ENCODE results near the gene ANKMY2.
"Not testable (repeated sequence)": the region's sequence is repeated elsewhere in the genome, so short reads cannot be mapped to it uniquely, and the experiment has no call there.

The ANKMY2 gene

DNA sequence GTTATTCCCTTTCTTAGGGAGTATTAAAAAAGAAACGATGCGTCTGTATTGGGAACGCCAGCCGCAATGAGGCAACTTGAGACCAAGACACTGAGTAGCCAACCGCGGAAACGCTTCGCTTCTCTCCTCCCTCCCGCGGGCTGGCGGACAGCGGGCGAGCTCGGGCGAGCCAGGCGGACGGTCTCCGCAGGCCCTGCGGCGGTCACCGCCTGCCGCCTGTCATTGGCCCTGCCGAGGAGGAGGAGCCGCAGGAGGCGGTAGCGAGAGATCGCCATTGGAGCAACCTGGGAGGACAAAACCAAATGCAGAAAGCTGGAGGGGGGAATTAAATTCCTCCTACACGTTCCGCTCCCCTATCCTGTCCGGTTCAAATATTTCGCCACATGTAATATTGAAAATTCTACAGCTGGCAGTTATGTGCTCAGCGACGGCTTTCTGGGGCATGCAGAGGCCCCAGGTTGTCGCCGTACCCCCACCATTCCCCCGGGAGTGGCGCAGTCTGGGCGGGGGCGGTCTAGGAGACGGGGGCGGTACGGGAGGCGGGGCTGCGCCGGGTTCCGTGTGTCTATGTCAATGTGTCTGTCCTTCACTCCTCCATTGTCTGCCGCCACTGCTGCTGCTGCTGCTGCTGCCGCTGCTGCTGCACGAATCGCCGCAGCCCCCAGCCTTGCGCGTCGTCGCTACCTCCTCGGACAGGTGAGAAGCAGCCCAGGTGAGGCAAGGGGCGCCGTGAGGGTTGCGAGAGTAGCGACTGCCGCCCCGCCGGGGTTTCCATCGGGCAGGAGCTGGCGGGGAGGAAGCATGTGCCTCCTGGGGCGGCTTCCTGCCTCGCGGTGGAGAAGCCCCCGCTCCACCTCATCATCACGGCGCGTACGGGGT lies at the start of gene ANKMY2, which contains the start of gene BZW2:
Gene ANKMY2, minus strand, starts transcription at position 162 of the 879 bp plus-strand sequence. CDS start 181 bp downstream, outside the sequence.
Gene BZW2, plus strand, starts transcription at position 589 of the 879 bp plus-strand sequence. CDS start 19,263 bp downstream, outside the sequence.
- DNase-seq (ENCODE audit: low read depth, low spot score), result peak; percentile 63

DNA sequence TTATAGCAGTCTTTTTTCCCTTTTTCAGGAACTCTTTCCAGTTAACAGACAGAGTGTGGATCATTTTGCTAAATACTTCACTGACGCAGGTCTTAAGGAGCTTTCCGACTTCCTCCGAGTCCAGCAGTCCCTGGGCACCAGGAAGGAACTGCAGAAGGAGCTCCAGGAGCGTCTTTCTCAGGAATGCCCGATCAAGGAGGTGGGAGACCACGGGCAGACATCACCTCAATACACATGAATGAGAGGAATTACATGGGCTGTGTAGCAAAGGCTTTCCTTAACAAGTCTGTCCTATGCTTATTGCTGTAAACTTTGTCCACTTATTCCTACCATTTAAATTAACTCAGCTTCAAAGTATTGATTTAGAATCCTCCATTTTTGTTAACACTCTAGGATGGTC lies 49.3 kb upstream of the ANKMY2 start:
- DNase-seq (ENCODE audit: low read depth, low spot score), result no peak

DNA sequence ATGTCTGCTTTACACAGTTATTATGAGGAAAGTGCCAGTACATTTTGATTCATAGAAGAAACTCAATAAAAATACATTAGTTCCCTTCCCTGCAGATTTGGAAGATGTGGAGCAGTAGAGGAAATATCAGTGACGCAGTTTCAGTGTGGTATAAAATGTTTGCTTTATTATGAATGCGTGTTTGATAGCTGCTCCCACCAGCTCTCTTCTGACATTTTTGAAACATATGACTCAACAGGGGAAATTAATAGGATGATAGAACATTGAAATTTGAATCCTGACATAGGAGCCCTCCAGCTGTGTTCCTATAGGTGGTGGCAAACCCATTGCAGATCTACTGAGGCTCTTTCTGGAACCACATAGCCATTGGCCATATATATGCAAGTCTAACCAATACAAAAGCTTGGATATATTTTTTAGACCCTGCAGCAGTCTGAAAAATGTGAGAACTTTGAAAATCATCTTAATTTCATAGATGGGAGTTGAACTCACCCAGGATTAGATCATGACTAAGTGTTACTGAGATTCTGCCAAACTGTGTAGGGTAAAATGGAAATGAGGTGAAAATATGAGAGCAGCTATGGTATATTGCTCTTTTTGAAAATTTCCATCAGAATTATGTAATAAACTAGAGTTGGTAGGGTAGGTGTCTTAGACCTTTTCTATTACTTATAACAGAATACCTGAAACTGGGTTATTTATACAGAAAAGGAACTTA lies 48.2 kb upstream of the ANKMY2 start:
- DNase-seq (ENCODE audit: low read depth, low spot score), result no peak

DNA sequence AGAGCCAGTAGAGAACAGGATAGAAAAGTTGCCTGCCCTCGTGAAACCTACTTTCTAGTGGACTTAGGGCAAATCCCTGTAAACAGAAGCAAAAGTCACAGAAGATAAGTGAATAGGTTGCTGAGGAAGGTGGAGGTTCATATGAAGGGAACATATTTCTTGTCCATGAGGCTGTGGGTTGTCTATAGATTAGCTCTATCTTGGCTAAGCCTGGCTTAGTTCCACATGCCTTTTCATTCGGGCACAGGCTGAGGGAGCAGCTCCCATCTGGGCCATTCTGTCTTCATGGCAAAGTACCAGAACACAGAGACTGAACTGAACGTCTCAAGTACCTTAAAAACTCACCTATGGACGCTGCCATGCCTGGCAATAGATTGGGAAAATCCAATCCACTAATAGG lies 45.7 kb upstream of the ANKMY2 start:
- no peak for DNase-seq (ENCODE audit: low read depth, low spot score)

DNA sequence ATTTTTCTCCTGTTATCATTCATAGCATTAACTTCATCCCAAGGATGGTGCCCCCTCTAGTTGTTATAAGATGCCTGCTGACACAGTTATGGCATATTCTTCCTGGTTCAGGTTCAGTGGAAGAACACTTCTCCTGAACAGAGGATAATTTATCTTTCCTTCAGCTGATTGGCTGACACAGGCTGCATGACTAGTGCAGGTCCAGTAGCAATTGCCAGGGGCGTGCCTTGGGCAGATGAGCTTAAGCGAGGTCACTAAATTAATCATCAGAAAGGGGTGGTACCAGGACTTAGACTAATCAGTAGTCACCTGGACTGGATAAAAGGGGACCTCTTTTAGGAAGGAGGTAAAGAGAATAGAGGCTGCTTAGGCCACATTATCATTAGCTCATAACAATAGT lies 42.7 kb upstream of the ANKMY2 start:
- DNase-seq (ENCODE audit: low read depth, low spot score), result no peak

DNA sequence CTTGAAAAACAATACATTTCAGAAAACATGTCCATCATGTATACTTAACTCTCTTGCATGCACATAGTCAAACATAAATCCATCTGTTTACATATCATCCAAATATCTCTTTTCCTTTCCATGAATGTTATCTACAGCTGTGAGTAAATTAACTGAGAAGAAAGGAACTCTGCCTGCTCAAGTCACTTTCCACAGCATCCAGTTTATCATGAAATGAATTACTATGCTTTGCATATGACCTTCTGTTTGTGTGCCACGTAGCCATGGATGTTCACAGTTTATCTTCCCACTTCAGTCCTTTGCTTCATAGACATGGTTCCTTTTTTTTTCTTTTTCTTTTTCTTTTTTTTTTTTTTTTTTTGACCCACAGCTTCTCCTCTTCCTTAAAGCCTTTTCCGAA lies 40.0 kb upstream of the ANKMY2 start:
- DNase-seq (ENCODE audit: low read depth, low spot score), result no peak

DNA sequence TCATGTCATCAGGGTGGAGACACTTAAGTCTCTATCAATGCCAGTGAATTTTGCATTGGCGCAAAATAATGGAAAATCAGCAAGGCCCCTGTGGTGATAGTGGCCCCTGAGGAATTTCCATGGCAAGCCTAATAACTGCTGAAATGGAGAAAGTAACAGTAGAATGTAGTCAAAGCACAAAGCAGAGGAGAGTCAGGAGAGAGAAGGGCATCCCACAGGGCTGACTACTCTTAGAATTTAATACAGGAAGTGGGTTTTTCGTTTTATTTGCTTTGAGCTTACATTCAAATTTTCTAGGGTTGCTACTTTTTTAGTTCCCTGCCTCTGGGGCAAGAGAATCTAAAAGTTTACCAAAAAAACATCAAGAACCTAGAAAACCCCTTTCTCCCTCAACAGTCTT lies 39.4 kb upstream of the ANKMY2 start:
- DNase-seq (ENCODE audit: low read depth, low spot score), result no peak

DNA sequence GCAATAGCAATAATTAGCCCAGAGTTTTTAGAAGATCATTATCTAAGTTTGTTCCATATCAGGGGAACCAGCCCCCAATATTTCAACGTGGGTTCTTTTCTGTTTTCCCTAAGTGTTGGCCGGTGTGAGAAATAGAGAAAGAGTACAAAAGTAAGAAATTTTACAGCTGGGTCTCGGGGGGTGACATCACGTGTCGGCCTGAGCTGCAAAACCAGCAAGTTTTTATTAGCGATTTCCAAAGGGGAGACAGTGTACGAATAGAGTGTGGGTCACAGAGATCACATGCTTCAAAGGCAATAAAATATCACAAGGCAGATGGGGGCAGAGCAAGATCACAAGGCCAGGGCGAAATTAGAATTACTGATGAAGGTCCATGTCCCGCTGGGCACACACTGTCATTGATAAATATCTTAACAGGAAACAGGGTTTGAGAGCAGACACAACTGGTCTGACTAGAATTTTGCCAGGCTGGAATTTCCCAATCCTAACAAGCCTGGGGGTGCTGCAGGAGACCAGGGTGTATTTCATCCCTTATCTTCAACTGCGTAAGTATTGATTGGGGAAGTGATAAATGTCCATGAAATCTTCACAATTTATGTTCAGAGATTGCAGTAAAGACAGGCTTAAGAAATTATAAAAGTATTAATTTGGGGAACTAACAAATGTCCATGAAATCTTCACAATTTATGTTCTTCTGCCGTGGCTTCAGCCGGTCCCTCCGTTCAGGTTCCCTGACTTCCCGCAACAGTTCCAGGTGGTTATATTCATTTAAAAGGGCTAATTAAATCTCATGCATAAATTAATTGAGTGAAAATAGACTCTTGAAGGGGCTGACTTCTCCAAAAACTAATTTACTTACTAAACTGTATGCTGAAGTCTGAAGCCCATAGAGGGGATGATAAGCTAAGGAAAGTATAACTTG lies 33.4 kb upstream of the ANKMY2 start:
- DNase-seq (ENCODE audit: low read depth, low spot score), result not testable (repeated sequence)

DNA sequence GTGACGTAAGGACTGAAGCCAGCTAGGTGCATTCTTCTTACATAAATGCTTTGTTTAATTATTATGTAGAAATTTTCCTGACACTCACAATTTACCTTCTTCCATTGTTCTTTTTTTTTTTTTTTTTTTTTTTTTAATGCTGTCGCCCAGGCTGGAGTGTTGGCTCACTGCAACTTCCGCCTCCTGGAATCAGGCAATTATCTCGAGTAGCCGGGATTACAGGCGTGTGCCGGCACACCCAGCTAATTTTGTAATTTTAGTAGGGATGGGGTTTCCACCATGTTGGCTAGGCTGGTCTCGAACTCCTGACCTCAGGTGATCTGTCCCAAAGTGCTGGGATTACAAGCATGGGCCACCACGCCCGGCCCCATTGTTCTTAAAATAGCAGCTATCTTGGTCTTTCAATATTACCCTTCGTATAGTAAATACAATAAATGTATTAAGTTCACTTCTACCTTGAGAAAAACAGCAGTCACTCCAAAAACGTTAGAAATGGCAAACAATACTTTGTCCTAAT lies 32.5 kb upstream of the ANKMY2 start:
- DNase-seq (ENCODE audit: low read depth, low spot score), result no peak

DNA sequence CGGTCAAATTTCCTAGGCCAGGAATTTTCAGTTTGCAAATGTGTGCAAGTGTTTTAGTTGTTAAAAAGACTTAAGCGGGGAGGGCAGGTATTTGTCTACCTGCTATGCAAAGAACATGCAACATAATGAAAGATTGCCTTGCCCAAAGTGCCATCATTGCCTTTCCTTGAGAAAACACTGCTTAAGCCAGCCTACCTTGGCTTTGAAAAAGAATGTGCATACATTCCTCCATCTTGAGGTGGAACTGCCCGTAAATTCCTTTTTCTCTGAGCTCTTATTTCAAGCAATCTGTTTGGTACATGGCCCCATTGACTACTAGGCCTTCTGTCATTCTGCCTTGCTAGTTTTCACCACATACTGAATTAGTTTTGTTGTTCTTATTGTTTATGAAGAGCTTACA lies 29.7 kb upstream of the ANKMY2 start:
- no peak for DNase-seq (ENCODE audit: low read depth, low spot score)

DNA sequence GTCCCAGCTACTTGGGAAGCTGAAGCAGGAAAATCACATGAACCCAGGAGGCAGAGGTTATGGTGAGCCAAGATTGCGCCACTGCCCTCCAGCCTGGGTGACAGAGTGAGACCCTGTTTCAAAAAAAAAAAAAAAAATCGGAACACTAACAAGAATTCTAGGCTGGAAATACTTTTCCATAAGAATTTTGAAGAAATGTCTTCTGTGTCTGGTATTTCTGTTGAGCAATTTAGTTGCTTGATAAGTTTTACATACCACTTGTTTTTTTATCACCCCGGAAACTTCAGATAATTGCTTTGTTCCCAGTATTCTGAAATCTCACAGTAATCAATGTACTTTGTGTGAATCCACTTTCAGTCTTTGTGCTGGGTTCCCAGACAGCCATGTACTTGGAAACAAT lies 26.3 kb upstream of the ANKMY2 start:
- no peak for DNase-seq (ENCODE audit: low read depth, low spot score)

DNA sequence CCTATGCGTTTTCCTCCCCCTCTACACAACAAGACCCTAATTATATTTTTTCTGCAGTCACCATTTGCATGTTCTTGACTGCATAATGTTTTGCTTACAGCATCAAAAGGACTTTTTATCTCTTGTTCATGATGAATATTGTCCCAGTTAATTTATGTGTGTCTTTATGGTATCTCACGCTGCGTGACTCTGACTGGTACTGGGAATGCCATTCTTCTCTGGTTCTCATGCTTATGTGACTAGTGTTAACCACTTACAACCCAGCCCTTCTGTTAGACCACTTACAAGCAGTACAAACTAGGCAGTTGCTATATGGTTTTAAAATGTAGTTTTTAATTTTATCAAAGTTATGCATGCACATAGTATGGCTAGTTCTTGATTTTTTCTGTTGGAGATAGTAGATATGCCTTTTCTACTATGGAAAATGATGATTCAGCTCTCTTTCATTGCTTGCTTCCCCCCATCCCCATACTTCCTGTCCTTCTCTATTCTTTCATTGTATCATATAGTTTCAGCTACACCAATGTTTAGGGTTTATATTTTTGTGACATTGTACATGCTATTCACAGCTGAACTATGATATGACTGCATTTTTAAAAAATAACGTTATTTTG lies 25.3 kb upstream of the ANKMY2 start:
- DNase-seq (ENCODE audit: low read depth, low spot score), result no peak

DNA sequence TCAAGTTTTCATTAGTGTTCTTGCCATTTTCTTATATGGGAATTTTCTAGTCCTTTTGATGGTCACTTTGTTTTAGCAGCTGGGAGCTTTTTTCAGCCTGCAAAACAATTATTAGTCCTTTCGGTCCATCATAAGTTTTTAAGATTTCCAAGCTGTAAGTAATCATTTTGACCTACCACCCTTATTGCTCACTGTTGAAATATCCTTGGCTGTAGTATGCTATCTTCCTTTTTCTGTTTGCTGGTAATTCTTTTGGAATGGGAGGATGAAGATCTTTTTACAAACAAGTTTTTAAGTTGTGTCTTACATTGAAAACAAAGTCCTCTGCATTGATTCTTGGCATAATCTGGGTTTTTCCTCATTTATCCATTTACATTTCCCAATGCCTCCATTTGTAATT lies 24.5 kb upstream of the ANKMY2 start:
- DNase-seq (ENCODE audit: low read depth, low spot score), result no peak

DNA sequence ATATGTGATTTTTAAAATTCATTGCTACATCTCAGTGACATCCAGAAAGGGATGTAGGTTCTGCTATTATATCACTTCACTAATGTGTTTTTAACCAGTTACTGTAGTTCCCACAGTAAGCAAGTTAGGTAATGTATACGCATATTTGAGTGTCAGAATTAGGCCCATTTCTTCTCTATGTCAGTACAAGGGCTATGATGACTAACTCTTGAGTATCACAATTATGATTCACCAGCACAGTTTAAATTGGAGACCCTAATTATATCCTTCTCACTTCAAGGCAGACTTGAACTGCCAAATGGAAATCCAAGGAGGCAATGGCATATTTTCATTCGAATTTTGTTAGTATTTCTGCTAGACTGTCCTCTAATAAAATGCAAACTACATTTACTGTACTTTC lies 24.0 kb upstream of the ANKMY2 start:
- no peak for DNase-seq (ENCODE audit: low read depth, low spot score)

DNA sequence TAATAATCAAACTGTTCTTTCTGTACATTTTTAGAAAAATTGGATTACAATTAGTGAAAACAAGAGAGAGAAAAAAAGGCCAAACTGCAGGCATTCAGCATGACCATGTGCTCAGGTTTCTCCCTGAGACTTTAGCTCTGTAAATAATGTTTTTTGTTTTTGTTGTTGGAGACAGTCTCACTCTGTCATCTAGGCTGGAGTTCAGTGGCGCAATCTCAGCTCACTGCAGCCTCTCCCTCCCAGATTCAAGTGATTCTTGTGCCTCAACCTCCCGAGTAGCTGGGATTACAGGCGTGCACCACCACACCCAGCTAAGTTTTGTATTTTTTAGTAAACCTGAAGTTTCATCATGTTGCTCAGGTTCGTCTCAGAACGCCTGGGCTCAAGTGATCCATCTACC lies 23.4 kb upstream of the ANKMY2 start:
- DNase-seq (ENCODE audit: low read depth, low spot score), result no peak

DNA sequence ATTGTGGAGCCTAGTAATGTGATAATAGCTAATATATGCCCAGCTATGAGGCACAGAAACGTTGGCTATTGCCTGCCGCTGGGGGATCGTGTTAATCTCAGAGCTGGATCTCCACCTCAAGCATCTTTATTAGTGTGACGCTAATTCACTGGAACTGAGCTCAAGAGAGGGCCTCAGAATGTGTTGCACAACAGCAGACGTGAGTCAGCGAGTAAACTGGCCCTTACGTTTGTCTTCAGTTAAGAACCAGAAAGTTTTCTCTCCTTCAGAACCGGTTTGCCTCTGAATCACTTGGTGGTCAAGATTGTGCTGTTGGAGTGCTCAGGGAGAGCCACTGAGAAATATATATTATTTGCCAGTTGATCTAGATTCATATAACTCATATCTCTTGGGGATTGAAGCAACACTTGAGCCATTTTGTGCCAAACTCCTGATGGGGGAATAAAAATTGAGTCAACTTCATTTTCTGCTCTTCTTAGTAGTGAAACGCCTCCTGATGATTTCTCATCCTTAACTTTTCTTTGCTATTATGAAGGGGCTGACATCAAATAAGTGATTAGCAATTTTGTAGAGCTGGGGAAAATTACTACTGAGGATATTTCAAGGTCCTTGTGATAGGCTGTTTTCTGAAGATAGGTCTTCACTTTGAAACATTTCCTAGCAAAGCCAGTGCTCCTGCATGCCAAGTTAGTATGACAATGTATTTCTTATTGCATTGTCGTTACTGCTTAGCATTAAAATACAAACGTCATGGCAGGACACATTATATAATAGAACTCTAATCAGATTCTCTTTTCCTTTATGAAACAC lies 22.7 kb upstream of the ANKMY2 start:
- DNase-seq (ENCODE audit: low read depth, low spot score), result no peak

DNA sequence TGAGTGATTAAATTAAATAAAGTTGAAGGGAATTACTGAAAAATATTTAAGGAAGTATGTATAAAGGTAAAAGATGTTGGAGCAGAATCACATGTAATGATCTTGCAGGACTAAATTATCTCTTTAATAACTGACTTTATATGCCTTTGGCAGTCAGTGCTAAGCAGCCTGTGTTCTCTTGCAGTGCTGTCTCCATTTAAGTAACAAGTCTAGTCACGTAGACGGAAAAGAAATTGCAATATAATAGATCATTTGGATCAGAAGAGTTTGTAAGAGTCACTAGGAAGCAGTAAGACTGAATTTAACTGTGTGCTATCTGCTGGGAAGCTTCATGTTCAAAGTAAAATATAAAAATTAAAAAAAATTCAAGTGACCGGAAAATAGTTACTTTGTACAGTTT lies 21.8 kb upstream of the ANKMY2 start:
- DNase-seq (ENCODE audit: low read depth, low spot score), result no peak

DNA sequence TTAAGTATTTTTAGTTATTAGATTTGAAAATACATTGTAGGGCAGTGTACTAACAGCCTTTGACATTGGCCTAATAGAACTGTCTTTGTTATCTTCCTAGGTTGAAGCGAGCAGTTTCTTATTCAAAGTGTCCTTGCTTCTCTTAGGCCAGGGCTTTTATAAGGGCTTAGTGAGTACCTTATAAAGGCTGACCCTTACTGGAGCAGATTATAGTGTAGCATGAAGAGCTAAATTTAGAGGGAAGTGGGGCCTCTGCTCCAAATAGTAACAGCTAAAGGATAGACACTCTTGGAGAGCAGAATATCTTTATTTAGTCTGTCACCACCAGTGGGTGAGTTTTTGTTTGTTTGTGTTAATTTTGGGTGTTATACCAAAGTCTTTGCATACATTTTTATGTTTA lies 16.4 kb upstream of the ANKMY2 start:
- DNase-seq (ENCODE audit: low read depth, low spot score), result no peak

DNA sequence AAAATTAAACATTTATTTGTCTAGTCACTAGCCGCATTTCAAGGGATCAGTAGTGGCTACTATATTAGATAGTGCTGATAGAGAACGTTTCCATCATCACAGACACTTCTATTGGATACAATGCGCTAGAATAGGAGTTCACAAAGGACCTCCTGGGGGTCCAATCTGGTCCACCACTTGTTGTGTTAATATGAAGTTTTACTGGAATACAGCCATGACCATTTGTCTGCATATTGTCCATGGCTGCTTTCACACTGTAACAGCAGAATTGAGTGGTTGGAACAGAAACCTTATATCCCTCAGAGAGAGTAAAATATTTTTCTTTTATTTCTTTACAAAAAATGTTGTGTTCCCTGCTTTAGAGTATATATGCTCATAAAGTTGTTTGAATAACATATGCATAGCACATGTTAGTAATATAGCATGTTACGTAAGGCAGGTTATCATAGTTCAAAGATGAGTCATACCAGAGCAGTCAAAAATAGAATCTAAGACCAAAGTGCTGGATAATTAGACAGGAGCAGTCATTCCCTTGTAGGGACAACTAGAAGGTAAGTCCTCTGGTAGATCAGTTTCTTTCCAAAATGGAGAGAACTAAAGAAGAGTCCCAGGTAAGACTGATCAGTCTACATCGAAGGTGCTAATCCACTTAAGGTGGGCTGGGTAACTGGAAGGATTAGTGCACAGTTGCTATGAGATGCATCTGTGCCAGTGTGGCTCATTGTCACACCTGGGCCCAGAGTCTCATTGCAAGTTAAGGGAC lies 15.3 kb upstream of the ANKMY2 start:
- no peak for DNase-seq (ENCODE audit: low read depth, low spot score)

Measured in iPS DF 19.7 (cell line).